Measurements from ENCODE around the gene CPEB3. TPM values are rescaled to one million over a fixed set of nuclear protein-coding genes. Genes with fewer than 3 reads are reported as not detected.

The CPEB3 gene
- total and polyA plus RNA-seq, 2 donors (not counting 3 experiments of a cell fraction or from before 2014, with no cell fraction given): 0.80 to 2.2 TPM

GRCh38 chr10:92075829-92076228, 215.0 kb downstream of the CPEB3 start:
- CTCF ChIA-PET: interaction anchor here (1.0 to 1.3 kb wide), 3 partner anchors 260 to 359 kb away, joined by 4 read pairs; no protein-coding TSS in a partner anchor
- Histone ChIP-seq H3K9me3 (replicated peaks; ENCODE audit: control insufficient read depth, insufficient read depth, low read length) (no peaks in the 10 kb centered on the region), H3K9me1 (replicated peaks; ENCODE audit: control insufficient read depth, extremely low read depth, insufficient read depth, low read length) (no peaks in the 10 kb centered on the region), H3K27ac (ENCODE audit: insufficient read depth, low read depth, low read length) (no peak overlapping the region), H3K9ac (replicated peaks; ENCODE audit: extremely low read depth, insufficient read depth, low read length) (no peak overlapping the region), H3K79me2 (ENCODE audit: control insufficient read depth, insufficient read depth, low read length) (no peaks in the 10 kb centered on the region), H3K27me3 (ENCODE audit: control insufficient read depth in 2 of 2, insufficient read depth in 2 of 2, low read length in 2 of 2) (no peaks in the 10 kb centered on the region), H3K4me3 (replicated peaks in 1 of 3; ENCODE audit: insufficient read depth in 1 of 3, low read depth in 1 of 3, low read length in 3 of 3) (no peak overlapping the region), H3K4me1 (ENCODE audit: control insufficient read depth, extremely low read depth, insufficient read depth, low read length) (peaks cover 8% of the 10 kb centered on the region), H3K4me2 (ENCODE audit: insufficient read depth, low read length) (no peak overlapping the region), H2AFZ (ENCODE audit: low read depth, low read length) (no peak overlapping the region), H4K20me1 (replicated peaks; ENCODE audit: control insufficient read depth, extremely low read depth, insufficient read depth, low read length) (no peaks in the 10 kb centered on the region), H3K36me3 (ENCODE audit: control insufficient read depth in 2 of 2, extremely low read depth in 1 of 2, insufficient read depth in 2 of 2, low read length in 2 of 2) (no peaks in the 10 kb centered on the region)
- DNase-seq (ENCODE audit: low read depth, low spot score) (no peak), FAIRE-seq (no peak)
- dilution Hi-C loops (cut with MboI; ENCODE audit: extremely low pct_ligation_motif_present, low sequenced_read_pairs) (no loop called here), intact Hi-C loops (cut with micrococcal nuclease) (no loop called here)
- no TSS peak for BruUV-seq (replicated peaks)
- POLR2A ChIA-PET: no interaction called here
- TF ChIP-seq JUN (IDR thresholded peaks at IDR 0.05; ENCODE audit: borderline replicate concordance, insufficient read depth, insufficient read length, low read depth) (no peak), MYC (IDR thresholded peaks at IDR 0.05; ENCODE audit: low read depth, low read length) (no peak), CTCF (IDR thresholded peaks at IDR 0.05; ENCODE audit: extremely low read depth in 1 of 2, insufficient read depth in 1 of 2, low read depth in 1 of 2, low read length in 2 of 2) (no peak), POLR2AphosphoS5 (IDR thresholded peaks at IDR 0.05; ENCODE audit: insufficient read depth, low read depth, low read length) (no peak)

- no peaks in the 10 kb centered on the region for H3K36me3 ChIP-seq (ENCODE audit: control insufficient read depth in 2 of 2, extremely low read depth in 1 of 2, insufficient read depth in 2 of 2, low read length in 2 of 2)
- no peak overlapping the region for H3K27ac ChIP-seq (ENCODE audit: insufficient read depth, low read depth, low read length)
- no peak for FAIRE-seq
- peak; percentile 50 for DNase-seq (ENCODE audit: low read depth, low spot score)
- no peak overlapping the region for H3K4me2 ChIP-seq (ENCODE audit: insufficient read depth, low read length)
- peaks cover 8% of the 10 kb centered on the region for H3K4me1 ChIP-seq (ENCODE audit: control insufficient read depth, extremely low read depth, insufficient read depth, low read length)
- no peak overlapping the region for H2AFZ ChIP-seq (ENCODE audit: low read depth, low read length)
- H4K20me1 ChIP-seq (replicated peaks; ENCODE audit: control insufficient read depth, extremely low read depth, insufficient read depth, low read length): no peaks in the 10 kb centered on the region
- no peaks in the 10 kb centered on the region for H3K9me1 ChIP-seq (replicated peaks; ENCODE audit: control insufficient read depth, extremely low read depth, insufficient read depth, low read length)
- no peak overlapping the region for H3K4me3 ChIP-seq (replicated peaks in 1 of 3; ENCODE audit: insufficient read depth in 1 of 3, low read depth in 1 of 3, low read length in 3 of 3)
- CTCF ChIA-PET: interaction anchor here (1.0 to 2.0 kb wide), 7 partner anchors 14 to 361 kb away, joined by 3 to 13 read pairs (median 4); no protein-coding TSS in a partner anchor
- dilution Hi-C loops (cut with MboI; ENCODE audit: extremely low pct_ligation_motif_present, low sequenced_read_pairs) (no loop called here), intact Hi-C loops (cut with micrococcal nuclease) (loop anchor here (1.0 kb wide), 1 partner anchor 361 kb away; no protein-coding TSS in a partner anchor)
- H3K27me3 ChIP-seq (ENCODE audit: control insufficient read depth in 2 of 2, insufficient read depth in 2 of 2, low read length in 2 of 2): no peaks in the 10 kb centered on the region
- H3K79me2 ChIP-seq (ENCODE audit: control insufficient read depth, insufficient read depth, low read length): no peaks in the 10 kb centered on the region
- no peak overlapping the region for H3K9ac ChIP-seq (replicated peaks; ENCODE audit: extremely low read depth, insufficient read depth, low read length)
- POLR2A ChIA-PET: no interaction called here
- no TSS peak for BruUV-seq (replicated peaks)
- H3K9me3 ChIP-seq (replicated peaks; ENCODE audit: control insufficient read depth, insufficient read depth, low read length): no peaks in the 10 kb centered on the region
- TF ChIP-seq EZH2 (IDR thresholded peaks at IDR 0.05; ENCODE audit: borderline replicate concordance, low read depth, low read length, severe bottlenecking): no peak
- peak in 1 of 2 donors; percentile 13 for TF ChIP-seq CTCF (IDR thresholded peaks at IDR 0.05; ENCODE audit: extremely low read depth in 1 of 2, insufficient read depth in 1 of 2, low read depth in 1 of 2, low read length in 2 of 2)
- no peak for TF ChIP-seq POLR2AphosphoS5 (IDR thresholded peaks at IDR 0.05; ENCODE audit: insufficient read depth, low read depth, low read length)
Observed at GRCh38 chr10:92074126-92074887, 216.6 kb downstream of the CPEB3 start.

Measured in endothelial cell of umbilical vein (primary cell).